SH-SY5Y (cell line): ENCODE data around the gene VSTM4.

ENCODE experiments used
- GATA2 ChIP-seq: IDR thresholded peaks from 2 replicates; pipeline ENCODE4 v1.6.1; 2011; ENCODE audit warnings: mild to moderate bottlenecking, low read depth, low read length
- GATA3 ChIP-seq: IDR thresholded peaks from 2 replicates; pipeline ENCODE4 v1.6.1; 2011; ENCODE audit warnings: low read depth, mild to moderate bottlenecking, low read length, moderate library complexity

- no peak for TF ChIP-seq GATA2
- no peak for TF ChIP-seq GATA3
These were observed 20.7 kb downstream of the VSTM4 start for GRCh38 chr10:49094646-49095045.
